HG03469 (cell line): ENCODE results near the gene EPS8L3.
"Not testable (repeated sequence)": the region's sequence is repeated elsewhere in the genome, so short reads cannot be mapped to it uniquely, and the experiment has no call there.

Experiments
- ATAC-seq: cut with Tn5 transposase; IDR thresholded peaks from one replicate; pipeline ENCODE4 v1.9.1; 2021; ENCODE audit warnings: mild to moderate bottlenecking, moderate library complexity, moderate number of reproducible peaks; ENCODE audit not compliant: unreplicated experiment

EPS8L3 gene

DNA sequence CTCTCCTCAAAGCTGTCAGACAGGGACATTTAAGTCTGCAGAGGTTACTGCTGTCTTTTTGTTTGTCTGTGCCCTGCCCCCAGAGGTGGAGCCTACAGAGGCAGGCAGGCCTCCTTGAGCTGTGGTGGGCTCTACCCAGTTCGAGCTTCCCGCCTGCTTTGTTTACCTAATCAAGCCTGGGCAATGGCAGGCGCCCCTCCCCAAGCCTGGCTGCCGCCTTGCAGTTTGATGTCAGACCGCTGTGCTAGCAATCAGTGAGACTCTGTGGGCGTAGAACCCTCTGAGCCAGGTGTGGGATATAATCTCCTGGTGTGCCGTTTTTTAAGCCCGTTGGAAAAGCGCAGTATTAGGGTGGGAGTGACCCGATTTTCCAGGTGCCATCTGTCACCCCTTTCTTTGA is 15.4 kb downstream of the EPS8L3 start:
- ATAC-seq, result not testable (repeated sequence)

DNA sequence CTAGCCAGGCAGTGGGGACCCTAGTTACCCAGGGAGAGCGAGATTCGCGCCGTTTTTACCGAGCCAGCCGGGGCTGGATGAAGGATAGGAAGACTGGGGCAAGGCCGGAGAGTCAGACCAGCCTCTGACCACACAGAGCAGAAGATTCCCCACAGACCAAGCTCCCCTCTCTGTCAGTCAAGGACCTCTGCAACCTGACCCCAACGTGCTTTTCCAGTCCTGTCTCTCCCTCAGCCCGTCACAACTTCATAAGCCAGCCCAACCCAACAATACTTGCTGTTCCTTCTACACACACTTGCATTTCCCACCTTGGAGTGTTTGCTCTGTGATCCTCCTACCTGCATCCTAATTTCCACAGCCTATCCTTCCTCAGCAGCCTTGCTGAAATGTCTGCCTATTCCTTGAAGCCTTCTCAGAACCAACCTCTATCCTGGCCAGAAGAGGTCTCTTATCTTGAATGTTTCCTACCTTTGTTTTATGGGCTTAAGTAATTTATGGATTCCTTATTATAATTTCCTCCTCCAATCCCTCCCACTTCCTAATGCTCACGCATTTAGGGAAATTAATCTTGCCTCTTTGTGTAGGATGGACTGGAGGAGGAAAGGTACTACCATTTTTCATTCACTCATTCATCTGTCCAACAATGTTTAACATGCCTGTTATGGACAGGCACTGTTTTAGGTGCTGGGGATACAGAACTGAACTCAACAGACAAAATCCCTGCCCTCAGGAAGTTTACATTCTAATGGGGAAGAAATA is 22.9 kb downstream of the EPS8L3 start, which contains the start of gene GSTM3:
Gene GSTM3 (minus strand): TSS at position 424 of the 759 bp plus-strand sequence. CDS start 751 bp downstream, outside the sequence.
- ATAC-seq, result no peak

DNA sequence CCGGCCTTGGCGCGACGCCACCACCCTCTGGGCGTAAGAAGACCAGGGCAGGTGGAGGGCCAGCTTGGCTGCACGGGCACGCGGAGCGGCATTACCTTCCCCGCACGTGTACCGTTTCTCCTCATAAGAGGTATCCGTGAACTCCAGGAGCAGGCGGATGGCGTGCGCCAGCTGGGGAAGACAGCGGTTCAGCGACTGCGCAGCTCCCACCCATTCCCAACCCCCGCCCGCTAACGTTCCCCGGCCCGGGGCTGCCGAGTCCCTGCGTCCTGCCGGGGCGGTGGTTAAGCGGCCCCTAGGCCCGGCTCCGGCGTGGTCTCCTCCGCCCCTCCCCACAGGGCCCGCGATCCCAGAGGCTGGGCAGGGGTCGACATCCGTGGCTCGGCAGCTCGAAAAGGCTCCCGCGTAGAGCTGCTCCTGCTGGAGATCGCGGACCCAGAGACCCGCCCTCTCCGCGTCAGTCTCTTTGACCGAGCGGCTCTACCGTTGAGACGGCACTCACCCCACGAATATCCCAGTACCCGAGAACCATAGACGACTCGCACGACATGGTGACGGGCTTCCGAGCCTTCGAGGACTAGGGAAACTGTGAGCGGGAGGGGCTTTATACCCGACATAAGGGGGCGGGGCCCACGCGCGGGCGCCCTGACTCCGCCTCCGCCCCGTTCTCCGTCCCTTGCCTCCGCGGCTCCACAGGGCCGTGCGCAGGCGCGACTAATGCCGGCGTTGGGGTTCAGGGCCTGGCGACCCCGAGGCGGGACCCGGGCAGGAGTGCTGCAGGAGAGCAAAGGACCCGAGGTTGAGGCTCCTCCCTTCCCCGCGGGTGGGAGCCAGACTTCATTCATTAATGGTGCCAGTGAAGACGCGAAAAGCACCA is 23.7 kb downstream of the EPS8L3 start:
- ATAC-seq, result no peak

DNA sequence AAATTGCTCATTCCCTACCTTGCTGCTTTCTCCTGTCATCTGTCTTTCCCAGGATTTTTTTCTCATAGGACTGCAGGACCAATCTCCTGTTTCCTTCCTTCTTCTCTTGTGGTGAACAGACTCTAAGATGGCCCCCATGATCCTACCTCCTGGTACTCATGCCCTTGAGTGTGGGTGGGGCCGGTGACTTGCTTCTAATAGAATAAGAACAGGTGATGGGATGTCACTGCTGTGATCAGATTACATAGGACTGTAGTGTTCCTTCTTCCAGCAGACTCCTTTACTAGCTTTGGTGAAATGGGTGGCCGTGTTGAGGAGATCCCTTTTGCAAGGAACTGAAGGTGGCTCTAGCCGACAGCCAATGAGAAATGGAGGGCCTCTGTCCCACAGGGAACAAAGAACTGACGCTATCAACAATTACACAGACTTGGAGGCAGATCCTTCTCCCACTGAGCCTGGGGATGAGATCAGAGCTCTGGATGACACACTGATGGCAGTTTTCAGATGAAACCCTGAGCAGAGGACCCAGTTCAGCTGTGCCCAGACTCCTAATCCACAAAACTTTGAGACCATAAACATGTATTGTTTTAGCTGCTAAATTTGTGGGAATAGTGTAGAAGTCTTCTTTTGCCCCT is 30.4 kb downstream of the EPS8L3 start:
- ATAC-seq, result no peak

DNA sequence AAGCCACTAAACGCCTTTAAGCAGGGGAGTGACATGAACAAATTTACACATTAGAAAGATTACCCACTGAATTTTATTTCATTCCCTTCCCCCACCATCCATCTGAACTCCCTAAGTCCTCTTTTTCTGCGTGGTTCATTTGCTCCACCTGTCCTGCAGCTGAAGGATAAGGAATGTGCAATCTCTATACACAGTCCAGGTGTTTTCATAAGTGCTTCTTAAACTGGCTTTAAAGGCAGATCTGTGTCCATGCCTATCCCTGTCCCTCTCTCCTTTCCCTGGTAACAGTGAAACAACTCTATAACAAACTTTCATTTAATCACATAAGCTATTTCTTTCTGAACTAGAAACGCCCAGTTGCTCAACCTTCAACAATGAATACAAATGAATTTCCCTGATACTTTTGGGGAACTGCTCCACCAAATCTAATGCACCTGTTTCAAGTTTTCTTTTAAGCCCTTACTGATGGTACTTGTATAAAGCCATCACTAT is 31.3 kb downstream of the EPS8L3 start:
- no peak for ATAC-seq

DNA sequence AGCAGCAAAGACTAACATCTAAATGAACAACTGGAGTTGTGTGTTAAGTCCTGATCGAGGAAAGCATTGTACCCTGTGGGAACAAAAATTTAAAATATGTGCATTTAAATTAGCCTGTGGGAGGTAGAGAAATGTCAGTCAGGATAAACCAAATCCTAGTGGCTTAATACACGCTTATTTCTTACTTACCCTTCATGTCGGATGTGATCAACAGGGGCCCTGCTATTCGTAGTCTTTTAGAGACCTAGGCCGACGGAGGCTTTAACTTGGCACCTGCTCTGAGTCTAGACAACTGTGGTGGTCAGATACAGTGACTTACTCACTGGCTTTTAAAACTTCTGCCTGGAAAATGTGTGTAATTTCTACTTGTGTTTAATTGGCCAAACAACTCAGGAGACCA is 33.1 kb downstream of the EPS8L3 start:
- ATAC-seq, result no peak

DNA sequence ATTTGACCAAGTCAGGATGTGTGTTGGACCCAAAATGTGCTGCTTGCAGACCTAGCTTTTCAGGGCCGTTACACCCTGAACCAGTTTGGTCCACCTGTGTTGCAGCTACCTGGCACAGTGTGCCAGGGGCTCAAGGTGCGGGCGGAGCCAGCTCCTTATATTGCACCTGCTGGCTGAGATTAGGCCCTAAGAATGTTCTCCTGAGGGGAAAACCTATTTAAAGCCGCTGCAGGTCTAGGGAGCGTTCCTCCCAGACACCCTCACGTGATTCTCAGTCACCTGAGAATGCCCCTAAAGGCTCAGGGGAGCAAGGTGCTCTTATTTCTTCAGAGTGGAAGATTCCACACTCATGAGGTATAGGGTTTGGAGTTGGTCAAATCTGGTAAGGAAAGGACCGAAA is 34.9 kb downstream of the EPS8L3 start:
- no peak for ATAC-seq

DNA sequence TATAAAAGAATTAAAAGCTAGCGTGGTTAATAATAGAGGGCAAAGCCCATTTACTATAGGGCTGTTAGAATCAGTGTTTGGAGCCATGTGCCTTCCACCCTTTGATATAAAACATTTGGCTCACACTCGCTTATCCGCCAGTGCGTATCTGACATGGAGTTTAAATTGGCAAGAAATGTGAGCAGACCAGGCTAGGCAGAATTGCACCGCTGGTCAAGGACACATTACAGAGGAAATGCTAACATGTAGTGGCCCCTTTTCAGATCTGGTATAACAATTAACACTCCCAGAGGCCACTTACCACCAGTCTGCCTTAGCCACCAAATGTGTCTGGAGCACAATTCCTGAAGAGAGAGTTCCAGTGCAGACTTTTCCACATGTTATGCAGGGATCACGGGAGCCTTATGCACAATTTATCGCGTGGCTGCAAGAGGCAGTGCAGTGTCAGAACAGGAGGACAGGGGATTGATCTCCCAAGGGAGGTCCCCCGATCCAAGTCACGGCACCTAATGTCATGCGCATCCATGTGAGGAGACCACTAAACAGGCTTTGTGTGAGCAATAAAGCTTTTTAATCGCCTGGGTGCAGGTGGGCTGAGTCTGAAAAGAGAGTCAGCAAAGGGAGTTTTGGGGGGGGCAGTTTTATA is 36.9 kb downstream of the EPS8L3 start:
- ATAC-seq, result no peak

DNA sequence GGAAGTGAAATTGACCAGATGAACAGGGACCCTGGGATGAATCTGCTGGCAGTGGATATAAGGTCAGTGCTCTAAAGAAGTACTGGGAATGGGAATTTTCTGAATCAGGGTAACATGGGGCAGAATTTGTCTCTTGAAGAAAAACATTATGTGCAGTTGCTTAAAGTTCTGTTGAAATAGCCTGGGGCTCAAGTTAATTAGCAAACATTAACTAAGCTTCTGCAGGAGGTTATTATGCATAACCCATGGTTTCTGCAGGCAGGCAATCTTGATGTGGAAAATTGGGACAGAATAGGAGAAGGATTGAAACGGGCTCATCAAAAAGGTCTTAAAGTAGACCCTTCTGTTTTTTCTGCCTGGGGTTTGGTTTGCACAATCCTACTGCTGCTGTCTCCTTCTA is 37.7 kb downstream of the EPS8L3 start:
- ATAC-seq, result no peak

DNA sequence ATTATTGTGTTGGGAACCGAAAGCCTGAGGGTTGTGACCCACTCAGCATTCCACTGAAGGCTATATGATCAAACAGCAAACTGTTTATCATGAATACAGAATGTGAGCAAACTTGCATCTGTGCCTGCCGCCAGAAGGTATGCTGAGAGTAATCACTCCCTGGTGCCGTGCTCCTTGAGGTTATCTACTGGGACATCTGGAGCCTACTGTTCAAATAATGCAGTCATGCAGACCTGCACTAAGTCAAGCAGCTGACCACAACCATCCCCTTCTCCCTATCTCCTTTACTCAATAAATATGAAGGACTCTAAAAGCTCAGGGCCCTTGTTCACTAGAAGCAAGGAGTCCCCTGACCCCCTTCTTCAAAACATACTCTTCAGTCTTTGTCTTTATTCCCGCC is 38.2 kb downstream of the EPS8L3 start:
- ATAC-seq, result no peak

DNA sequence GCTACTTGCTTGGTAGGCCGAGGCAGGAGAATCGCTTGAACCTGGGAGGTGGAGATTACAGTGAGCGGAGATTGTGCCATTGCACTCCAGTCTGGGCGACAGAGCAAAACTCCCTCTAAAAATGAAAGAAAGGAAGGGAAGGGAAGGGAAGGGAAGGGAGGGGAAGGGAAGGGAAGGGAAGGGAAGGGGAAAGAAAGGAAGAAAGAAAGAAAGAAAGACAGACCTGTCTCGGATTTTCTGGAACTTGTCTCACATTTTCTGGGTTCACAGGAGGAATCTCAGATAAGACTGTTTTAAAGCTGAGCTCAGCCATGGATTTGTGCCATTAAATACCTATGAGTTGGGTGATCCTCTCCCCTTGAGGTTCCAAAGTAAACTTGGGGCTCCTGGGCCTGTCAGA is 38.8 kb downstream of the EPS8L3 start:
- ATAC-seq, result no peak

DNA sequence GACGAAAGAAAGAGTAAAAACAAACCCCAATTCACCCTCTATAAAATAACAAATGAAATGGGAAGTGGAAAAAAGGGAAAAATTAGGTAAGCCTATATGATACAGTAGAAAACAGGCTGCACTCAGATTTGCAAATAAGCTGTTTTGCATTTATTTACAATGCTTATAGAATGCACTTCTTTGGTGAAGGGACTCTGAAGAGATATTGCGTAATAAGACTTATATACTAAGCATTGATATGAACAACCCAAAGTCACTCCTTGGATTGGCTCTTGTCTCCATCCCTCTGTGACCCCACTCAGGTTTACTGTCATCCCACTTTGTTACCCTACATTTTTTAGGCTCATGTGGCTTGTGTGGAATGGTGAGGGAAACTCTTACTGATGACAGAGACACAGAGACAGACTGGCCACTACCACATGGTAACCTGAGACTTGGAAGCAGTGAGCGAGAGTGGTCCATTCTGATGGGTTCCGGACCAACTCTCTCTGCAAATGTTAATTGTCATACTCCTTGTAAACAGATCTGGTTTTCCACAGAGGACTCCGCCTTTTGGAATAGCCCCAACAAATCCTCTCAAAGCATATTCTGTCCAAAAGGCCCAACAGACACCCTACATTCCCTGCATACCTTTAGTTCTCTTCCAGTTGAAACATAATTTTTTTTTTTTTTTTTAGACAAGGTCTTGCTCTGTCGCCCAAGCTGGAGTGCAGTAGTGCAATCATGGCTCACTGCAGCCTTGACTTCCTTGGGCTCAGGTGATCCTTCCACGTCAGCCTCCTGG is 40.6 kb downstream of the EPS8L3 start:
- ATAC-seq, result no peak

DNA sequence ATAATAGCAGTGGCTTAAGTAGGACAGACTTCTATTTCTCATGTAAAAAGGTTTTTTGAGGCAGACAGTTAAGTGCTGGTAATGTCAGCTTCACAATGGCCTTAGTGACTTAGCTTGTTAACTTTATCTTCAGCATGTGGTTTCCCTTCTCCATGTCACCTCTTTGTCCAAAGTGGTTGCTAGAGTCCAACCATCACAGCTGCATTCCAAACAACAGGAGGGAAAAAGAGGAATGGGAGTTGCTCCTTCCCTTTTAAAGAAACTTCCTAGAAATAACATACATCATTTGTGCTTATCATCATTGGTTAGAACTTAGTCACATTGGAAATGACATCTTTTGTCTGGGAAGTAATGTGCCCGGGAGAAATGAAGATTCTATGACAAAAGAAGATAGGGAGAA is 41.8 kb downstream of the EPS8L3 start:
- no peak for ATAC-seq

DNA sequence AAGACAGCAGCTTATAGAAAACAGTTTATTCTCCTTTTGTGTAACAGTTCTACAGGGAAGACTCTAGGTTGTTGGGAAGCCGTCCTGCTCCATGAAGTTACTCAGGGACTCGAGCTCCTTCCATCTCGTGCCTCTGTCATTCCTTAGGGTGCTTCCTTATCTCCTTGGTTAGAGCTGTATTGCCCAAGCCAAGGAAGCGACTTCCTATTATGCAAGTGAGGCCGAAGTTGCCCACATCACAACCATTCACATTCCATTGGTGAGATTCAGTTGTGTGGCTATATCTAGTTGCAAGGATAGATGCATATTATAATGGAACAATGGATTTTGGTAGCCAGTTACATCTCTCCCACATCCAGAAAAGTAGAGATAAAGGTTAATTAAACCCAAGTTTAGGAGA is 42.7 kb downstream of the EPS8L3 start:
- no peak for ATAC-seq

DNA sequence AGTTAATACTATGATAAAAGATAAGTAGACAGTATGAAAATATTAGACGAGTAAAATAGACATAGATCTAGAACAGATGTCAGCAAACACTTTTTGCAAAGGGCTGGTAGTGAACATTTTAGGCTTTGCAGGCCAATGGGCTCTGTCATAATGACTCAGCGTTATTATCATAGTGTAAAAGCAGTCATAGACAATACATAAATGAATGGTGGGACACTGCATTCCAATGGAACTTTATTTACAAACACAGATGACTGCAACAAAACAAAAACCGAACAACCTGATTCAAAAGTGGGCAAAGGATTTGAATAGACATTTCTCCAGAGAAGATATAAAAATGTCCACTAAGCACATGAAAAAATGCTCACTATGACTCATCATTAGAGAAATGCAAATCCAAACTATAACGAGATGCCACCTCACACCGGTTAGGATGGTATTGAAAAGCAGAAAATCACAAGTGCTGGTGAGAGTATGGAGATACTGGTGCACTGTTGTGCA is 44.3 kb downstream of the EPS8L3 start:
- no peak for ATAC-seq

DNA sequence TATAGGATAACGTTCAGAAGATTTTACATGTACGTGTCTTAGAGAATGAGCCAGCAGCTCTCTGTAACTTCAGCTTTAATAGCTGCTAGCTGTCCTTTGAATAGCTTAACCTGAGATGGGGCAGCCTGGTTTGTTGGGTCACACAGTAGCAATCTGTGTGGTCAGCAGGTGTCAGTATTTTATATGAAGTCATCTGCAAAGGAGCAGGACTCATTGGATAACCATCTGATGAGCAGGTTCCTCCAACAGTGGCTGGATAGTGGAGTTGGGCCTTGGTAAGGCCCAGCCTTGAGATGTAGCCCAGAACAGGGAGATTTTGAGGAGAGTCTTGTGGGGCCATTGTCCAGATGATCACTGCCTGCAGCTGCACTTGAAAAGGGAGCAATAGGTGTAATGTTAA is 45.2 kb downstream of the EPS8L3 start:
- ATAC-seq, result no peak

DNA sequence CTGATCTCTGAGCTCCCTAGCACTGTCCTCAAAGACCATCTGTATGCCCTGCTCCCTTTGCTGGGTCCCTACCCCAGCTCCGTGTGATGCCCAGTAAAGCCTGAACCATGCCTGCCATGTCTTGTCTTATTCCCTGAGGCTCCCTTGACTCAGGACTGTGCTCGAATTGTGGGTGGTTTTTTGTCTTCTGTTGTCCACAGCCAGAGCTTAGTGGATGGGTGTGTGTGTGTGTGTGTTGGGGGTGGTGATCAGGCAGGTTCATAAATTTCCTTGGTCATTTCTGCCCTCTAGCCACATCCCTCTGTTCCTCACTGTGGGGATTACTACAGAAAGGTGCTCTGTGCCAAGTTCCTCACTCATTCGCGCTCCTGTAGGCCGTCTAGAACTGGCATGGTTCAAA is 46.0 kb downstream of the EPS8L3 start:
- ATAC-seq, result no peak

DNA sequence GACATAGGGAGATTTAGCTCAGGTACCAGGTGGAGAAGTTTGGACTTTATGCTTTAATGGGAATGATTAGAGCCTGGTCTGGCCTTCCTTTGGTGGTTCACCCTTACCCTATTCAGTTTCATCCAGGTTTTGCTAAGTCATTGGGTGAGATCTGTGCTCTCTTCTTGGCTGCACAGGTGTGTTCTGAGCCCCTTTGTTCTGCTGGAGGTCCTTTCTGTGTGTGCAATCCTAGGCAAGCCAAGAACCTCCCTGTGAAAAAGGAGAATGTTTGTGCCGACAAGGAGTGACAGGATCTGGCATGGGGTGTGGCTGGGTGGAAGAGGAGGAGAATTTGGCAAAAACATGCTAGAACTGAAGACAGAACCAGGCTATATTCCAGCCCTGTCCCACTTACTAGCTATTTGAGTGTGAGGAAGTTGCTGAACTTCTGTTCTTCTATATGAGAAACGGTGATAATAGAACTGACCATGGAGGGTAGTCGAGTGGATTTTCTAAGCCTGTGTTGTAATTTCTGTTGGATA is 47.1 kb downstream of the EPS8L3 start:
- no peak for ATAC-seq

DNA sequence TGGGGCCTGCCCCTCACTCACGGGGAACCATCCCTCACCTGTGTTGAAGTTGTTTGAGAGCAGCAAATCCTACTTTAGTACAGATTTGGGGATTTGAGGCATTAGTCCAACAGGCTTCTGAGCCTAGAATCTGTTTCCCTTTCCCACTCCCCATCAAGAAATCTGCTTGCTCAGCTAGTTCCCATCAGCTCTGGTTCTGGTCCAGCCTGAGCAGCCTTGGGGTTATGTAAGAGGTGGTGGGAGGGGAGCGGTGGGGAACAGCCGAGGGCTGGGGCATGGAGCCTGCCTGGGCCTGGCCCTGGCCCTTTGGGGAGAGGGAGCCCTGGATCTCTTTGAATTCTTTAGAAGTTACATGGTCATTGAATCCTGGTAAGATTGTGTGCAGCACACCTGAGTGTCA is 47.6 kb downstream of the EPS8L3 start:
- ATAC-seq, result no peak
